ENCODE results near the gene VWA8. TPM values are rescaled to one million over a fixed set of nuclear protein-coding genes. Genes with fewer than 3 reads are reported as not detected.
"Not testable (repeated sequence)": the region's sequence is repeated elsewhere in the genome, so short reads cannot be mapped to it uniquely, and the experiment has no call there.

Gene VWA8
- polyA plus RNA-seq, 1 of the 3 experiments (the other 2 are of a cell fraction) = 5.5 TPM

- TF ChIP-seq MAX (IDR thresholded peaks at IDR 0.05; ENCODE audit: low read depth) (no peak), CHD2 (IDR thresholded peaks at IDR 0.05; ENCODE audit: low read length, partially characterized antibody) (no peak), MEF2A (IDR thresholded peaks at IDR 0.05; ENCODE audit: borderline replicate concordance, low read depth) (no peak), GATA2 (CRISPR knock-in tag; IDR thresholded peaks at IDR 0.05) (no peak), NFIC (IDR thresholded peaks at IDR 0.05; ENCODE audit: borderline replicate concordance) (no peak)
These were observed 338.2 kb downstream of the VWA8 start (continued) for GRCh38 chr13:41622432-41623429.

- no peak overlapping the region for H3K4me2 ChIP-seq
- 74% methylated on average over 5 of the region's 5 CpGs for WGBS (ENCODE audit: low lambda C conversion rate)
- peaks cover 0 to 7% of the 10 kb centered on the region in 2 experiments; a peak in 1 of 4 replicates for H3K4me1 ChIP-seq (ENCODE audit: control insufficient read depth in 1 of 2, insufficient read depth in 2 of 2, low read depth in 1 of 2, low read length in 1 of 2)
- no peak overlapping the region for H2AFZ ChIP-seq (ENCODE audit: low read depth)
- no peak overlapping the region for H3K4me3 ChIP-seq (ENCODE audit: low read depth in 2 of 2, low read length in 1 of 2)
- ChIA-PET CTCF (no interaction called here), POLR2A (no interaction called here)
- no peaks in the 10 kb centered on the region for H4K20me1 ChIP-seq (ENCODE audit: insufficient read depth)
- no peaks in the 10 kb centered on the region for H3K9me3 ChIP-seq
- no peaks in the 10 kb centered on the region for H3K27me3 ChIP-seq (ENCODE audit: insufficient read depth)
- peak overlapping the region in 1 of 2 experiments; percentile 5; a peak in 2 of 4 replicates for H3K27ac ChIP-seq (ENCODE audit: low read depth in 2 of 2, low read length in 1 of 2)
- TF ChIP-seq TAF1 (IDR thresholded peaks at IDR 0.05; ENCODE audit: borderline replicate concordance, low read depth, low read length) (no peak), USF1 (IDR thresholded peaks at IDR 0.05; ENCODE audit: borderline replicate concordance, low read depth) (no peak), REST (IDR thresholded peaks at IDR 0.05; ENCODE audit: low read depth, low read length) (no peak), NFIC (IDR thresholded peaks at IDR 0.05; ENCODE audit: borderline replicate concordance) (no peak), YY1 (IDR thresholded peaks at IDR 0.05; ENCODE audit: low read depth) (no peak), SMC3 (IDR thresholded peaks at IDR 0.05; ENCODE audit: low read depth, low read length) (no peak), EZH2phosphoT487 (IDR thresholded peaks at IDR 0.05; ENCODE audit: borderline replicate concordance, low read depth) (no peak), RXRA (IDR thresholded peaks at IDR 0.05; ENCODE audit: borderline replicate concordance, low read depth) (no peak)
- TF ChIP-seq, protein P1, sequence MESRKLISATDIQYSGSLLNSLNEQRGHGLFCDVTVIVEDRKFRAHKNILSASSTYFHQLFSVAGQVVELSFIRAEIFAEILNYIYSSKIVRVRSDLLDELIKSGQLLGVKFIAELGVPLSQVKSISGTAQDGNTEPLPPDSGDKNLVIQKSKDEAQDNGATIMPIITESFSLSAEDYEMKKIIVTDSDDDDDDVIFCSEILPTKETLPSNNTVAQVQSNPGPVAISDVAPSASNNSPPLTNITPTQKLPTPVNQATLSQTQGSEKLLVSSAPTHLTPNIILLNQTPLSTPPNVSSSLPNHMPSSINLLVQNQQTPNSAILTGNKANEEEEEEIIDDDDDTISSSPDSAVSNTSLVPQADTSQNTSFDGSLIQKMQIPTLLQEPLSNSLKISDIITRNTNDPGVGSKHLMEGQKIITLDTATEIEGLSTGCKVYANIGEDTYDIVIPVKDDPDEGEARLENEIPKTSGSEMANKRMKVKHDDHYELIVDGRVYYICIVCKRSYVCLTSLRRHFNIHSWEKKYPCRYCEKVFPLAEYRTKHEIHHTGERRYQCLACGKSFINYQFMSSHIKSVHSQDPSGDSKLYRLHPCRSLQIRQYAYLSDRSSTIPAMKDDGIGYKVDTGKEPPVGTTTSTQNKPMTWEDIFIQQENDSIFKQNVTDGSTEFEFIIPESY (IDR thresholded peaks at IDR 0.05; ENCODE audit: borderline replicate concordance, low read depth) = no peak
- H3K9me2 ChIP-seq = no peaks in the 10 kb centered on the region
- H3K36me3 ChIP-seq (replicated peaks in 1 of 2; ENCODE audit: control insufficient read depth in 1 of 2, insufficient read depth in 2 of 2, low read length in 1 of 2) = no peaks in the 10 kb centered on the region
- H3K9ac ChIP-seq = no peak overlapping the region
- no peaks in the 10 kb centered on the region for H3F3A ChIP-seq (replicated peaks; ENCODE audit: insufficient read depth)
- H3K79me2 ChIP-seq (ENCODE audit: insufficient read depth) = no peaks in the 10 kb centered on the region
- DNase-seq = no peak
These were observed 339.0 kb downstream of the VWA8 start for GRCh38 chr13:41621716-41622431.

GRCh38 chr13:41617633-41618032 is 343.3 kb downstream of the VWA8 start:
- H4K20me1 ChIP-seq (ENCODE audit: insufficient read depth); H3K27me3 ChIP-seq (ENCODE audit: insufficient read depth); H2AFZ ChIP-seq (ENCODE audit: low read depth); H3K9me3 ChIP-seq; DNase-seq; CTCF ChIA-PET; H3K27ac ChIP-seq (ENCODE audit: low read depth in 2 of 2, low read length in 1 of 2); H3K9me2 ChIP-seq; H3K36me3 ChIP-seq (replicated peaks in 1 of 2; ENCODE audit: control insufficient read depth in 1 of 2, insufficient read depth in 2 of 2, low read length in 1 of 2); H3K4me3 ChIP-seq (ENCODE audit: low read depth in 2 of 2, low read length in 1 of 2); POLR2A ChIA-PET; H3K4me2 ChIP-seq; H3K9ac ChIP-seq; H3F3A ChIP-seq (replicated peaks; ENCODE audit: insufficient read depth); H3K79me2 ChIP-seq (ENCODE audit: insufficient read depth): not testable (repeated sequence)
- 95% methylated on average over 5 of the region's 5 CpGs for WGBS (ENCODE audit: low lambda C conversion rate)
- peaks cover 5 to 13% of the 10 kb centered on the region in 2 experiments; a peak in 1 of 4 replicates for H3K4me1 ChIP-seq (ENCODE audit: control insufficient read depth in 1 of 2, insufficient read depth in 2 of 2, low read depth in 1 of 2, low read length in 1 of 2)
